Thoracic aorta (tissue), 2 donors: Measurements from ENCODE around the gene H2BK1. TPM values are rescaled to one million over a fixed set of nuclear protein-coding genes. Genes with fewer than 3 reads are reported as not detected.

ENCODE experiments used
- ATAC-seq: fragments of 150-250 bp; one replicate; pipeline ENCODE4 v1.8.0; 2017; ENCODE audit warnings: low read depth; ENCODE audit not compliant: insufficient number of reproducible peaks, low FRiP score
- DNase-seq: peaks from one replicate; pipeline ENCODE4 v3.0.0-alpha.2; 2020; ENCODE audit warnings: low spot score
- H3K27ac ChIP-seq, 2 donors: fragments of 200-600 bp; sonication (generic); 1 replicate in 1 of 2; 2 replicates in 1 of 2; pipeline ENCODE4 v1.5.1; 2016; ENCODE audit warnings: mild to moderate bottlenecking in 2 of 2, moderate library complexity in 2 of 2
- H3K27me3 ChIP-seq: fragments of 200-600 bp; sonication (generic); replicated peaks from 2 replicates; pipeline ENCODE4 v1.6.0; 2016; ENCODE audit warnings: mild to moderate bottlenecking; ENCODE audit not compliant: insufficient read depth
- H3K36me3 ChIP-seq: fragments of 200-600 bp; sonication (generic); one replicate; pipeline ENCODE4 v1.5.1; 2016
- H3K4me1 ChIP-seq, 2 donors: fragments of 200-600 bp; sonication (generic); 1 replicate in 1 of 2; 2 replicates in 1 of 2; pipeline versions ENCODE4 v1.5.1 to v1.6.0; 2016; ENCODE audit warnings: low read depth in 2 of 2, mild to moderate bottlenecking in 1 of 2; ENCODE audit not compliant: control insufficient read depth in 1 of 2
- H3K4me3 ChIP-seq: fragments of 200-600 bp; sonication (generic); 2 replicates; pipeline ENCODE4 v1.5.1; 2016; ENCODE audit warnings: mild to moderate bottlenecking
- H3K9me3 ChIP-seq: fragments of 200-600 bp; sonication (generic); 2 replicates; pipeline ENCODE4 v1.5.1; 2016
- total RNA-seq, 2 donors: library from RNA; depleted of rRNA; stranded (reverse); fragments of >200 nt; gene quantifications; one replicate each; pipeline versions ENCODE4 v1.1.0 to v1.2.3, GENCODE V29; 2016
- TF ChIP-seq, protein P1 (sequence below): fragments of 200-600 bp; sonication (generic); IDR thresholded peaks from one replicate; pipeline ENCODE4 v1.5.1; 2019; ENCODE audit warnings: antibody characterized with exemption

H2BK1 gene
- total RNA-seq, 2 donors from 2014 or later, result not detected

DNA sequence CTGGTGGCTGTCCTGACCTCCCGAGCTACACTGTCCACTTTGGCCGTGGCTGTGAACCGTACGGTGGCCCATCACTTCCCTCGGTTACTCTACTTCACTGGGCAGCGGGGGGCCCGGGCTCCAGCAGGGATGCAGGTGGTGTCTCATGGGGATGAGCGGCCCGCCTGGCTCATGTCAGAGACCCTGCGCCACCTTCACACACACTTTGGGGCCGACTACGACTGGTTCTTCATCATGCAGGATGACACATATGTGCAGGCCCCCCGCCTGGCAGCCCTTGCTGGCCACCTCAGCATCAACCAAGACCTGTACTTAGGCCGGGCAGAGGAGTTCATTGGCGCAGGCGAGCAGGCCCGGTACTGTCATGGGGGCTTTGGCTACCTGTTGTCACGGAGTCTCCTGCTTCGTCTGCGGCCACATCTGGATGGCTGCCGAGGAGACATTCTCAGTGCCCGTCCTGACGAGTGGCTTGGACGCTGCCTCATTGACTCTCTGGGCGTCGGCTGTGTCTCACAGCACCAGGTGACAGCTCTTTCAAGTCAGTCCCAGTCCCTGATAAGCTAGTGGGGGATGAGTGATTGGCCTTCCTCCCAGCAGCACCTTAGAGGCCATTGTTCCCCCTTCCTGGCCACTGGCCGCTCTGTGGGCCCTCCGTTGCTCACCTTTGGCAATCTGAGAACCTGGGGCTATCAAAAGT, 25.0 kb upstream of the H2BK1 start:
- TF ChIP-seq, protein P1, sequence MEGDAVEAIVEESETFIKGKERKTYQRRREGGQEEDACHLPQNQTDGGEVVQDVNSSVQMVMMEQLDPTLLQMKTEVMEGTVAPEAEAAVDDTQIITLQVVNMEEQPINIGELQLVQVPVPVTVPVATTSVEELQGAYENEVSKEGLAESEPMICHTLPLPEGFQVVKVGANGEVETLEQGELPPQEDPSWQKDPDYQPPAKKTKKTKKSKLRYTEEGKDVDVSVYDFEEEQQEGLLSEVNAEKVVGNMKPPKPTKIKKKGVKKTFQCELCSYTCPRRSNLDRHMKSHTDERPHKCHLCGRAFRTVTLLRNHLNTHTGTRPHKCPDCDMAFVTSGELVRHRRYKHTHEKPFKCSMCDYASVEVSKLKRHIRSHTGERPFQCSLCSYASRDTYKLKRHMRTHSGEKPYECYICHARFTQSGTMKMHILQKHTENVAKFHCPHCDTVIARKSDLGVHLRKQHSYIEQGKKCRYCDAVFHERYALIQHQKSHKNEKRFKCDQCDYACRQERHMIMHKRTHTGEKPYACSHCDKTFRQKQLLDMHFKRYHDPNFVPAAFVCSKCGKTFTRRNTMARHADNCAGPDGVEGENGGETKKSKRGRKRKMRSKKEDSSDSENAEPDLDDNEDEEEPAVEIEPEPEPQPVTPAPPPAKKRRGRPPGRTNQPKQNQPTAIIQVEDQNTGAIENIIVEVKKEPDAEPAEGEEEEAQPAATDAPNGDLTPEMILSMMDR, result no peak
- Histone ChIP-seq H3K36me3 (peaks cover 46% of the 10 kb centered on the region), H3K4me3 (no peak overlapping the region), H3K4me1 (peaks cover 10 to 26% of the 10 kb centered on the region in 2 donors), H3K9me3 (no peaks in the 10 kb centered on the region), H3K27ac (no peak overlapping the region), H3K27me3 (no peaks in the 10 kb centered on the region)
- no peak for DNase-seq
- no peak for ATAC-seq

DNA sequence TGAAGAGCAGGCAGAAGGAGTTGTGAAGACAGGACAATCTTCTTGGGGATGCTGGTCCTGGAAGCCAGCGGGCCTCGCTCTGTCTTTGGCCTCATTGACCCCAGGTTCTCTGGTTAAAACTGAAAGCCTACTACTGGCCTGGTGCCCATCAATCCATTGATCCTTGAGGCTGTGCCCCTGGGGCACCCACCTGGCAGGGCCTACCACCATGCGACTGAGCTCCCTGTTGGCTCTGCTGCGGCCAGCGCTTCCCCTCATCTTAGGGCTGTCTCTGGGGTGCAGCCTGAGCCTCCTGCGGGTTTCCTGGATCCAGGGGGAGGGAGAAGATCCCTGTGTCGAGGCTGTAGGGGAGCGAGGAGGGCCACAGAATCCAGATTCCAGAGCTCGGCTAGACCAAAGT, 23.5 kb upstream of the H2BK1 start:
- H3K27ac ChIP-seq, result peak overlapping the region; percentile 90 to 93
- DNase-seq, result no peak

DNA sequence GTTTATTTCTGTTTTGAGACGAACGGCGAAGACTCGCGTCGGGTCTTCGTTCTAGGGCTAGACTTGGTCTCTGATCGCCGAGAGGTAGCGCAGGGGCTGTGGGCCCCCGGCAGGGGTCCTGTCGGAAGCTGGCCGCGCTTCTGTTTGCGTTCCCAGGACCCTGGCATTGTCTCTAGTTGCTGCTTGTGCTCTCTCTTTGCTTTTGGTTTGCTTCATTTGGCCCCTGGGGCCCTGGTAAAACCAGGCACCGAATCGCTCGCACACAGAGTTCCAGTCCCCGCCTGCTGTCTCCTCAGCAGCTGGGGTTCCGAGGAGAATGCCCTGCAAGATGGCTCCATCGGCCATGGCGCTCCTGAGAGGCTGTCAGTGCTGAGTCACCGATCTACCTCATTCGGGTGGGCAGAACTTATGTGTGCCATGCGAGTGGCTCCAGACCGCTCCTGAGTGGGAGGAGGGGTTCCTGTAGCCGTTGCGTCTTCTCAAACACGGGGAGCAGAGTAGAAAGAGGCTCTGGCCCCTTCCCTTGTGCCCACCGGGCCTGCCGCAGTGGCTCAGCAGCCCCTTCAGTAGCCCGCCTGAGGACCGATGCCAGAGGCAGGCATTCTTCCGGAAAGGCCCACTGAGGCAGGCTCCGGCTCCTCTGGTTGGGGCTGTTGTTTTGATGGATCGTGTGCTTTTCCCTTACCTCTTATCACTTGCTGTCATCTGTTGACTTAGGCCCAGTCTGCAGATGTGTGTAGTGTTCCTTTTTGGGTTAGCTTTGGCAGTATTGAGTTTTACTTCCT, 22.8 kb upstream of the H2BK1 start:
- Histone ChIP-seq H3K4me3 (peak overlapping the region; percentile 95), H3K9me3 (no peaks in the 10 kb centered on the region), H3K36me3 (peaks cover 28% of the 10 kb centered on the region), H3K27me3 (no peaks in the 10 kb centered on the region), H3K4me1 (peaks cover 10 to 29% of the 10 kb centered on the region in 2 donors), H3K27ac (peak overlapping the region; percentile 90 to 93)
- TF ChIP-seq, protein P1, result no peak
- peak; percentile 59 for DNase-seq
- peak; percentile 29 for ATAC-seq

More for the DNA sequence above, 23.5 kb upstream of the H2BK1 start:
- no peak for ATAC-seq
- no peaks in the 10 kb centered on the region for H3K27me3 ChIP-seq
- no peaks in the 10 kb centered on the region for H3K9me3 ChIP-seq
- H3K4me3 ChIP-seq, result peak overlapping the region; percentile 95
- TF ChIP-seq, protein P1, result no peak
- H3K36me3 ChIP-seq, result peaks cover 33% of the 10 kb centered on the region
- peaks cover 10 to 26% of the 10 kb centered on the region in 2 donors for H3K4me1 ChIP-seq

DNA sequence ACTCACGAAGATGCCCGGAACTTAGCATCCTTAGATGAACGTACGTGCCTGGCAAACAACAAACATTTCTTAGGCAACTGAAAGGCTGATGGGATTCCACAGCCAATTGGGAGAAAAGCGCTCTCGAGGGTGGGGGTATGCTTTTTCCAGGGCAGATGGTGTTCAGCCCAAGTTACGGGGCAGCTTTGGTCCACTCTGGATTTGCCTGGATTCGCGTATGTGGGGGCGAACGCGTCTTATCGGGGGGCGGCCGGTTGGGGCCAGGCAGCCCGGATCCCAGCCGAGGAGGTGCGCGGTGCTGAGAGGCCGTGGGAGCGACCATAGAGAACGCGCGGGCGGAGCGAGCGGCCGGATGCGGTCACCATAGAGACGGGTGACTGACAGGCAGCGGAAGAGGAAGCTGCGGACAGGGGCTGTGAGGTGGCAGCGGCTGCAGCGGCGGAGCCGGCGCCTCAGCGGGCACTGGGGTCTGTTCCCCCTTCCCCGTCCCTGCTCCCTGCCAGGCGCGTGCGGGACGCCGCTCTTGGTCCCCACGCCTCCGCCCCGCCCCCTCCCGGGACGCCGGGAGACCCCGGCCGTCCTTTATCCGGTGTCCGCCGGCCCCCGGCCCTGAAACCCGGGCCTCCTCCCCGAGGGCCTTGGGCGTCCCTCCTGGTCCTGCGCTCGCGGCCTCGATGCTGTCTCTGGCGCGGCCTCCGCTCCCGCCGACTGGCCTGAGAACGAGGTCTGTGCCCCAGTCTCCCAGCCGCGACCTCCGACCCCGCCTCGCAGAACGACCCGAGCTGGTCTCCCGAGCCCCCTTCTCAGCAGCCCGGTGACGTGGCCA, 22.0 kb upstream of the H2BK1 start, which contains the start of gene CHPF2:
Gene CHPF2 (plus strand): TSS at position 393 of the 826 bp plus-strand sequence. CDS start 1,529 bp downstream, outside the sequence.
- Histone ChIP-seq H3K4me3 (peak within 1 kb of the TSS; percentile 95), H3K36me3 (peaks cover 21% of the 10 kb centered on the region), H3K27me3 (no peaks in the 10 kb centered on the region), H3K9me3 (no peaks in the 10 kb centered on the region), H3K4me1 (peaks cover 12 to 34% of the 10 kb centered on the region in 2 donors), H3K27ac (peak within 1 kb of the TSS; percentile 90 to 93)
- DNase-seq (peak; percentile 77), ATAC-seq (peak; percentile 83)
- TF ChIP-seq, protein P1, result no peak
